H9 (cell line): ENCODE measurements around the gene PLPP1. TPM values are rescaled to one million over a fixed set of nuclear protein-coding genes. Genes with fewer than 3 reads are reported as not detected.

Experiments used
- DNase-seq: peaks from one replicate; pipeline ENCODE4 v3.0.0-alpha.2; 2017
- H2AFZ ChIP-seq: one replicate; pipeline ENCODE4 v1.6.1; 2013; ENCODE audit warnings: mild to moderate bottlenecking, low read length, control low read depth, moderate library complexity
- H2AK5ac ChIP-seq: 2 replicates; pipeline ENCODE4 v1.6.1; 2013; ENCODE audit warnings: low read length, control low read depth, mixed read lengths; ENCODE audit not compliant: insufficient read length
- H2BK120ac ChIP-seq: one replicate; pipeline ENCODE4 v1.6.1; 2013; ENCODE audit warnings: low read depth, mild to moderate bottlenecking, low read length, control low read depth, inconsistent platforms; ENCODE audit not compliant: poor library complexity, severe bottlenecking
- H2BK12ac ChIP-seq: 2 replicates; pipeline ENCODE4 v1.6.1; 2013; ENCODE audit warnings: low read length, control low read depth, mixed read lengths, low read depth; ENCODE audit not compliant: insufficient read length
- H2BK15ac ChIP-seq: 2 replicates; pipeline ENCODE4 v1.6.1; 2013; ENCODE audit warnings: low read depth, low read length, control low read depth
- H2BK20ac ChIP-seq: one replicate; pipeline ENCODE4 v1.6.1; 2013; ENCODE audit warnings: low read depth, mild to moderate bottlenecking, low read length, control low read depth, inconsistent platforms; ENCODE audit not compliant: poor library complexity, severe bottlenecking
- H2BK5ac ChIP-seq: 2 replicates; pipeline ENCODE4 v1.6.1; 2013; ENCODE audit warnings: low read length, control low read depth, mixed read lengths; ENCODE audit not compliant: insufficient read length
- H3K14ac ChIP-seq: 2 replicates; pipeline ENCODE4 v1.6.1; 2013; ENCODE audit warnings: low read length, control low read depth; ENCODE audit not compliant: insufficient read depth
- H3K18ac ChIP-seq: 2 replicates; pipeline ENCODE4 v1.6.1; 2013; ENCODE audit warnings: low read depth, mild to moderate bottlenecking, mixed read lengths, low read length, control low read depth; ENCODE audit not compliant: insufficient read length
- H3K23ac ChIP-seq: 2 replicates; pipeline ENCODE4 v1.6.1; 2013; ENCODE audit warnings: low read length, control low read depth, mixed read lengths, low read depth; ENCODE audit not compliant: insufficient read length
- H3K23me2 ChIP-seq: 2 replicates; pipeline ENCODE4 v1.6.1; 2013; ENCODE audit warnings: low read depth, mild to moderate bottlenecking, mixed read lengths, low read length, control low read depth; ENCODE audit not compliant: insufficient read length, poor library complexity, severe bottlenecking
- H3K27ac ChIP-seq: 2 replicates; pipeline ENCODE4 v1.5.1; 2013; ENCODE audit warnings: low read length, control low read depth, mixed read lengths, low read depth; ENCODE audit not compliant: insufficient read length
- H3K27me3 ChIP-seq: 2 replicates; pipeline ENCODE4 v1.6.1; 2013; ENCODE audit warnings: low read length, control low read depth, inconsistent platforms; ENCODE audit not compliant: insufficient read depth
- H3K4ac ChIP-seq: 2 replicates; pipeline ENCODE4 v1.6.1; 2013; ENCODE audit warnings: low read depth, mild to moderate bottlenecking, control low read depth, inconsistent platforms, low read length, moderate library complexity
- H3K4me1 ChIP-seq: 2 replicates; pipeline ENCODE4 v1.6.1; 2013; ENCODE audit warnings: low read length, control low read depth, inconsistent platforms; ENCODE audit not compliant: insufficient read depth
- H3K4me2 ChIP-seq: 2 replicates; pipeline ENCODE4 v1.6.1; 2013; ENCODE audit warnings: low read length, control low read depth, mixed read lengths; ENCODE audit not compliant: insufficient read length, insufficient read depth
- H3K56ac ChIP-seq: 2 replicates; pipeline ENCODE4 v1.6.1; 2013; ENCODE audit warnings: low read depth, mild to moderate bottlenecking, mixed read lengths, low read length, control low read depth; ENCODE audit not compliant: insufficient read length
- H3K79me1 ChIP-seq: 2 replicates; pipeline ENCODE4 v1.6.1; 2013; ENCODE audit warnings: low read depth, mild to moderate bottlenecking, moderate library complexity, low read length, control low read depth, inconsistent platforms; ENCODE audit not compliant: insufficient read depth, poor library complexity, severe bottlenecking
- H3K79me2 ChIP-seq: 2 replicates; pipeline ENCODE4 v1.6.1; 2013; ENCODE audit warnings: low read length, control low read depth, inconsistent platforms; ENCODE audit not compliant: insufficient read depth
- H3K9ac ChIP-seq: 2 replicates; pipeline ENCODE4 v1.6.1; 2013; ENCODE audit warnings: low read length, control low read depth, mixed read lengths; ENCODE audit not compliant: insufficient read length; ENCODE audit errors: extremely low read depth
- H3K9me3 ChIP-seq: one replicate; pipeline ENCODE4 v1.6.1; 2013; ENCODE audit warnings: low read depth, low read length, inconsistent platforms; ENCODE audit not compliant: control insufficient read depth
- H3T11ph ChIP-seq: one replicate; pipeline ENCODE4 v1.6.1; 2013; ENCODE audit warnings: mild to moderate bottlenecking, low read length, control low read depth, inconsistent platforms
- H4K20me1 ChIP-seq: one replicate; pipeline ENCODE4 v1.6.1; 2013; ENCODE audit not compliant: control insufficient read depth, insufficient read length, insufficient read depth
- H4K5ac ChIP-seq: 2 replicates; pipeline ENCODE4 v1.6.1; 2013; ENCODE audit warnings: low read depth, mild to moderate bottlenecking, mixed read lengths, low read length, control low read depth; ENCODE audit not compliant: insufficient read length
- H4K8ac ChIP-seq: replicated peaks from 2 replicates; pipeline ENCODE4 v1.6.1; 2013; ENCODE audit warnings: low read length, control low read depth, mixed read lengths, low read depth; ENCODE audit not compliant: insufficient read length
- H4K91ac ChIP-seq: 2 replicates; pipeline ENCODE4 v1.6.1; 2013; ENCODE audit warnings: low read depth, mild to moderate bottlenecking, moderate library complexity, mixed read lengths, low read length, control low read depth; ENCODE audit not compliant: insufficient read length
- H3K27ac Mint-ChIP-seq, 3 experiments: 2 replicates in 2 of 3; 3 replicates in 1 of 3; pipeline ENCODE4 v1.8.0; 2020 to 2021; ENCODE audit warnings: mixed read lengths in 3 of 3, mild to moderate bottlenecking in 1 of 3, moderate library complexity in 1 of 3
- H3K27me3 Mint-ChIP-seq: 2 replicates; pipeline ENCODE4 v1.8.0; 2021; ENCODE audit warnings: low read depth, mild to moderate bottlenecking, moderate library complexity, mixed read lengths
- H3K36me3 Mint-ChIP-seq, 3 experiments: 2 replicates in 2 of 3; 3 replicates in 1 of 3; pipeline ENCODE4 v1.8.0; 2020 to 2021; ENCODE audit warnings: low read depth in 3 of 3, mixed read lengths in 3 of 3; ENCODE audit not compliant: insufficient read depth in 1 of 3
- H3K4me1 Mint-ChIP-seq, 2 experiments: 2 replicates each; pipeline ENCODE4 v1.8.0; 2020; ENCODE audit warnings: mixed read lengths in 2 of 2
- H3K4me3 Mint-ChIP-seq, 2 experiments: 2 replicates in 1 of 2; 3 replicates in 1 of 2; pipeline ENCODE4 v1.8.0; 2020 to 2021; ENCODE audit warnings: mild to moderate bottlenecking in 2 of 2, mixed read lengths in 2 of 2, moderate library complexity in 1 of 2
- H3K9me3 Mint-ChIP-seq, 2 experiments: 2 replicates in 1 of 2; 3 replicates in 1 of 2; pipeline ENCODE4 v1.8.0; 2020; ENCODE audit warnings: mild to moderate bottlenecking in 2 of 2, mixed read lengths in 2 of 2, moderate library complexity in 1 of 2
- WGBS: extraction: QIAGEN DNeasy Blood & Tissue Kit; methylation state at CpG from one replicate; pipeline ENCODE4 v1.1.7; 2013; ENCODE audit warnings: missing lambda C conversion rate, low lambda C conversion rate, mixed read lengths; ENCODE audit not compliant: insufficient read length; ENCODE audit errors: extremely low coverage; 5-methylcytosine and 5-hydroxymethylcytosine counted together
- total RNA-seq: library from RNA; stranded (reverse); gene quantifications from 2 replicates; pipeline ENCODE4 v1.2.1, GENCODE V29; 2021
- TF ChIP-seq, protein P1 (sequence below): fragments of 200-600 bp; sonication (generic); conservative IDR thresholded peaks from 3 replicates; pipeline ENCODE4 v1.8.0; 2021; ENCODE audit warnings: antibody characterized with exemption, mild to moderate bottlenecking

PLPP1 gene
- total RNA-seq, 1 experiment from 2014 or later: 85.9 TPM

DNA sequence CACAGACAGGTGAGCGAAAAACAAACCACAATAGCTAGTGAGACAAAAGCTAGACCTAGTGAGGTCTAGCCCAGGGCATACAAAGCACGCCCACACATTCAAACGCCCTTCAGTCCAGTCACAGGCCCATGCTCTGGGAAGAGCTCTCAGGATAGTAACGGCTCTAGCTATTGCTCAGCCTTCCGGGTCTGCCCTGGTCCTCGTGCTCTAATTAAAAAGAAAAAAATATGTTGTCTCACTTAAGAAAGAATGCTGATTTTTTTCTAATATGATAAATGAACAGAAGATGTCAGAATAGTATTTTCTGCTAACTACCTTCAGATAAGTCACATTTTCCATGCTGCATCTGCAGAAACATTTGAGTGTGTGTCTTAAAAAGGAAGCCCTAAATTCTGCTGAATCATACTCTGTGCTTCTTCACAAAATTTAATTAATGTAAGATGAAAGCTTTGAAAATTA, 94.5 kb downstream of the PLPP1 start:
- Mint-ChIP-seq H3K36me3 (peaks cover 33 to 60% (median 54%) of the 10 kb centered on the region in 3 experiments), H3K9me3 (peaks cover 8 to 13% of the 10 kb centered on the region in 2 experiments), H3K4me1 (peaks cover 49% of the 10 kb centered on the region in 2 experiments), H3K4me3 (no peak overlapping the region), H3K27me3 (no peaks in the 10 kb centered on the region; the same call in 1 of the 2 replicates), H3K27ac (peak overlapping the region in 2 of 3 experiments; percentile 58 to 87; a peak in 4 of 7 replicates)
- Histone ChIP-seq H4K20me1 (no peaks in the 10 kb centered on the region), H3K9me3 (peaks cover 8% of the 10 kb centered on the region), H3K23me2 (no peaks in the 10 kb centered on the region), H2AFZ (no peak overlapping the region), H3K4me1 (peaks cover 16% of the 10 kb centered on the region), H3K27ac (no peak overlapping the region), H3K14ac (no peak overlapping the region), H3K4me2 (no peak overlapping the region), H2BK12ac (no peak overlapping the region), H4K91ac (no peak overlapping the region), H3K56ac (no peak overlapping the region), H3K18ac (no peak overlapping the region), H3K4ac (no peak overlapping the region), H2BK15ac (no peak overlapping the region), H2BK20ac (no peak overlapping the region), H3T11ph (no peak overlapping the region), H3K79me2 (no peaks in the 10 kb centered on the region), H3K9ac (no peak overlapping the region), H3K27me3 (no peaks in the 10 kb centered on the region), H2BK120ac (no peak overlapping the region), H2BK5ac (no peak overlapping the region), H3K79me1 (no peaks in the 10 kb centered on the region), H3K23ac (no peak overlapping the region), H2AK5ac (no peak overlapping the region), H4K8ac (no peak overlapping the region), H4K5ac (no peak overlapping the region)
- WGBS: no CpG with 5 or more reads among the region's 6 CpGs
- TF ChIP-seq, protein P1, sequence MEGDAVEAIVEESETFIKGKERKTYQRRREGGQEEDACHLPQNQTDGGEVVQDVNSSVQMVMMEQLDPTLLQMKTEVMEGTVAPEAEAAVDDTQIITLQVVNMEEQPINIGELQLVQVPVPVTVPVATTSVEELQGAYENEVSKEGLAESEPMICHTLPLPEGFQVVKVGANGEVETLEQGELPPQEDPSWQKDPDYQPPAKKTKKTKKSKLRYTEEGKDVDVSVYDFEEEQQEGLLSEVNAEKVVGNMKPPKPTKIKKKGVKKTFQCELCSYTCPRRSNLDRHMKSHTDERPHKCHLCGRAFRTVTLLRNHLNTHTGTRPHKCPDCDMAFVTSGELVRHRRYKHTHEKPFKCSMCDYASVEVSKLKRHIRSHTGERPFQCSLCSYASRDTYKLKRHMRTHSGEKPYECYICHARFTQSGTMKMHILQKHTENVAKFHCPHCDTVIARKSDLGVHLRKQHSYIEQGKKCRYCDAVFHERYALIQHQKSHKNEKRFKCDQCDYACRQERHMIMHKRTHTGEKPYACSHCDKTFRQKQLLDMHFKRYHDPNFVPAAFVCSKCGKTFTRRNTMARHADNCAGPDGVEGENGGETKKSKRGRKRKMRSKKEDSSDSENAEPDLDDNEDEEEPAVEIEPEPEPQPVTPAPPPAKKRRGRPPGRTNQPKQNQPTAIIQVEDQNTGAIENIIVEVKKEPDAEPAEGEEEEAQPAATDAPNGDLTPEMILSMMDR: no peak
- DNase-seq: peak; percentile 45
